MM.1S (cell line): ENCODE results near the gene IFI44L.

Experiments
- DNase-seq: peaks from one replicate; pipeline ENCODE4 v3.0.0-alpha.2; 2015
- H2AFZ ChIP-seq: fragments of 300-600 bp; sonication (generic); 2 replicates; pipeline ENCODE4 v1.6.0; 2016; ENCODE audit warnings: antibody characterized with exemption, low read length
- H3F3A ChIP-seq: fragments of 300-600 bp; sonication (generic); 2 replicates; pipeline ENCODE4 v1.6.1; 2016; ENCODE audit warnings: mild to moderate bottlenecking, antibody characterized with exemption, low read length, moderate library complexity, mixed read lengths; ENCODE audit not compliant: insufficient read depth
- H3K27ac ChIP-seq: fragments of 300-600 bp; sonication (generic); 2 replicates; pipeline ENCODE4 v1.5.1; 2016; ENCODE audit warnings: mild to moderate bottlenecking, low read length
- H3K27me3 ChIP-seq: fragments of 300-600 bp; sonication (generic); replicated peaks from 2 replicates; pipeline ENCODE4 v1.6.0; 2016; ENCODE audit warnings: low read length; ENCODE audit not compliant: insufficient read depth
- H3K36me3 ChIP-seq: fragments of 300-600 bp; sonication (generic); replicated peaks from 2 replicates; pipeline ENCODE4 v1.6.1; 2016; ENCODE audit warnings: mild to moderate bottlenecking, low read length, mixed read lengths; ENCODE audit not compliant: insufficient read depth
- H3K4me1 ChIP-seq: fragments of 300-600 bp; sonication (generic); 2 replicates; pipeline ENCODE4 v1.6.1; 2016; ENCODE audit warnings: low read length, mixed read lengths
- H3K4me2 ChIP-seq: fragments of 300-600 bp; sonication (generic); 2 replicates; pipeline ENCODE4 v1.6.0; 2016; ENCODE audit warnings: low read depth, low read length
- H3K4me3 ChIP-seq: fragments of 300-600 bp; sonication (generic); 2 replicates; pipeline ENCODE4 v1.5.1; 2016; ENCODE audit warnings: low read length, mixed read lengths
- H3K79me2 ChIP-seq: fragments of 300-600 bp; sonication (generic); 2 replicates; pipeline ENCODE4 v1.6.1; 2016; ENCODE audit warnings: mixed run types, low read length, mixed read lengths
- H3K9ac ChIP-seq: fragments of 300-600 bp; sonication (generic); 2 replicates; pipeline ENCODE4 v1.6.1; 2016; ENCODE audit warnings: low read length, mixed read lengths
- H3K9me2 ChIP-seq: fragments of 300-600 bp; sonication (generic); replicated peaks from 2 replicates; pipeline ENCODE4 v1.6.1; 2016; ENCODE audit warnings: mild to moderate bottlenecking, low read length, mixed read lengths; ENCODE audit not compliant: insufficient read depth
- H3K9me3 ChIP-seq: fragments of 300-600 bp; sonication (generic); replicated peaks from 2 replicates; pipeline ENCODE4 v1.6.1; 2016; ENCODE audit warnings: mild to moderate bottlenecking, low read length, mixed read lengths; ENCODE audit not compliant: insufficient read depth
- H4K20me1 ChIP-seq: fragments of 300-600 bp; sonication (generic); 2 replicates; pipeline ENCODE4 v1.6.1; 2016; ENCODE audit warnings: mild to moderate bottlenecking, low read length, moderate library complexity, mixed read lengths; ENCODE audit not compliant: insufficient read depth
- EZH2 ChIP-seq: fragments of 300-600 bp; sonication (generic); optimal IDR thresholded peaks from 2 replicates; pipeline ENCODE3; 2017; ENCODE audit warnings: low read depth, mild to moderate bottlenecking, antibody characterized with exemption, low read length, mixed read lengths
- EZH2phosphoT487 ChIP-seq: fragments of 300-600 bp; sonication (generic); IDR thresholded peaks from 2 replicates; pipeline ENCODE4 v1.6.1; 2018; ENCODE audit warnings: antibody characterized with exemption, low read length
- TF ChIP-seq, protein P1 (sequence below): fragments of 300-600 bp; sonication (generic); IDR thresholded peaks from 2 replicates; pipeline ENCODE4 v1.5.1; 2016; ENCODE audit warnings: antibody characterized with exemption, low read length, mixed read lengths

The IFI44L gene

DNA sequence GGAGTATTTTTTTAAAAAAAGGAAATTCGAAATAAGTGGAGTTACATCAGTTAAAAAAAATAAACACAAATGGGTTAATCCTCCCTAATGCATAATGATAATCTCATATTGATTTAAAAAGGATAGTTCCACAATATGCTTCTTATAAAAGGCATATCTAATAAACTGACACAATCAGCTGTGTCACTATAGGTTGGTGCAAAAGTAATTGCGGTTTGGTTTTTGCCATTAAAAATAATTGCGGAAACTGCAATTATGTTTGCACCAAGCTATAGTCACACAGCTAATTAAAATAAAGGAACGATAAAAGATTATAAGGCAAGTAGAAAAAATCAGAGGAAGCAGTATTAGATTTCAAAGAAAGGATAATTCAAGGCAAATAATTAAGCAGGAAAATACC is 21.0 kb upstream of the IFI44L start:
- no peak for DNase-seq
- no peak overlapping the region for H3K9ac ChIP-seq
- H3K4me1 ChIP-seq: no peaks in the 10 kb centered on the region
- TF ChIP-seq EZH2 (no peak), EZH2phosphoT487 (no peak)
- TF ChIP-seq, protein P1, sequence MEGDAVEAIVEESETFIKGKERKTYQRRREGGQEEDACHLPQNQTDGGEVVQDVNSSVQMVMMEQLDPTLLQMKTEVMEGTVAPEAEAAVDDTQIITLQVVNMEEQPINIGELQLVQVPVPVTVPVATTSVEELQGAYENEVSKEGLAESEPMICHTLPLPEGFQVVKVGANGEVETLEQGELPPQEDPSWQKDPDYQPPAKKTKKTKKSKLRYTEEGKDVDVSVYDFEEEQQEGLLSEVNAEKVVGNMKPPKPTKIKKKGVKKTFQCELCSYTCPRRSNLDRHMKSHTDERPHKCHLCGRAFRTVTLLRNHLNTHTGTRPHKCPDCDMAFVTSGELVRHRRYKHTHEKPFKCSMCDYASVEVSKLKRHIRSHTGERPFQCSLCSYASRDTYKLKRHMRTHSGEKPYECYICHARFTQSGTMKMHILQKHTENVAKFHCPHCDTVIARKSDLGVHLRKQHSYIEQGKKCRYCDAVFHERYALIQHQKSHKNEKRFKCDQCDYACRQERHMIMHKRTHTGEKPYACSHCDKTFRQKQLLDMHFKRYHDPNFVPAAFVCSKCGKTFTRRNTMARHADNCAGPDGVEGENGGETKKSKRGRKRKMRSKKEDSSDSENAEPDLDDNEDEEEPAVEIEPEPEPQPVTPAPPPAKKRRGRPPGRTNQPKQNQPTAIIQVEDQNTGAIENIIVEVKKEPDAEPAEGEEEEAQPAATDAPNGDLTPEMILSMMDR: no peak
- no peaks in the 10 kb centered on the region for H4K20me1 ChIP-seq
- no peaks in the 10 kb centered on the region for H3K9me3 ChIP-seq
- H3K36me3 ChIP-seq: no peaks in the 10 kb centered on the region
- H3K4me3 ChIP-seq: no peak overlapping the region
- no peaks in the 10 kb centered on the region for H3K27me3 ChIP-seq
- no peaks in the 10 kb centered on the region for H3K9me2 ChIP-seq
- no peak overlapping the region for H3K27ac ChIP-seq
- no peak overlapping the region for H2AFZ ChIP-seq
- no peaks in the 10 kb centered on the region for H3K79me2 ChIP-seq
- H3K4me2 ChIP-seq: no peak overlapping the region
- H3F3A ChIP-seq: no peaks in the 10 kb centered on the region

DNA sequence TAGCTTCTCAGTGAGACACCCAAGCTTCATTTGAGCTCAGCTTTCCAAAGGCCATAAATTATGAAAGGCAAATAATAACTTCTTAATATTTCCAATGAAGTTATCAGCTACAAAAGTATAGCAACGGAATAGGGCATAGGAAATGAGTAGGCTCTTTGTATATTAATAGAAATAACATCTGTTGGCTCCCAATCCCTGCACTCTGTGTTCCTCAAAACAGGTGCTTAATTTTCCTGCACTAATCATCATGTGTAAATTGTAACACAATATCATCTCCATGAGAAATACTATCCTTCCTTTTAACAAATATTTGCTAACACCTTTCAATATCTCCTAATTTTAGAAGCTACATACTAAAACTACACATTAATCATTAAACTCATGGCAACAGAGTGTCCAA is 19.2 kb upstream of the IFI44L start:
- Histone ChIP-seq H3K9me3 (no peaks in the 10 kb centered on the region), H3K27ac (no peak overlapping the region), H3K4me1 (no peaks in the 10 kb centered on the region), H3F3A (no peaks in the 10 kb centered on the region), H3K79me2 (no peaks in the 10 kb centered on the region), H3K4me3 (no peak overlapping the region), H2AFZ (no peak overlapping the region), H3K9me2 (no peaks in the 10 kb centered on the region), H3K36me3 (no peaks in the 10 kb centered on the region), H4K20me1 (no peaks in the 10 kb centered on the region), H3K4me2 (no peak overlapping the region), H3K9ac (no peak overlapping the region), H3K27me3 (no peaks in the 10 kb centered on the region)
- DNase-seq: no peak
- no peak for TF ChIP-seq EZH2
- TF ChIP-seq, protein P1: no peak
- TF ChIP-seq EZH2phosphoT487: no peak

DNA sequence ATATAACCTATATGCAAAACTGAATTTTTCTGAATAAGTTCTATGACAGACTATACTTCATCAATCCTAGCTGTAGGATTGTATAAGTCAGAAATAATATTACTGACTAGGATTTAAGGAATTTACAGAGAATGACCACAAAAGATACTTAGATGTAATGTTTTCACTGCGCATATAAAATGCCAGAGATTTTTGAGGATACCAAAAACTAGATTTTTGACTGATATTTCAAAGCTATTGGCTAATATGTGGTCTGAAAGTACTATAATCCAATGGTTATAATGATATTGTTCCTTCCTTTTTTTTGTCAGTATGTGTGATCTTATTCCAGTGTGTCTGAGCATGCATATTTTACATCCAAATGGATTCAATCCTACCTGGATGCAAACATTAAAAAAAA is 17.0 kb upstream of the IFI44L start:
- H3K36me3 ChIP-seq: no peaks in the 10 kb centered on the region
- H3K4me2 ChIP-seq: no peak overlapping the region
- H3K27me3 ChIP-seq: no peaks in the 10 kb centered on the region
- DNase-seq: no peak
- no peaks in the 10 kb centered on the region for H3K9me3 ChIP-seq
- H3K4me3 ChIP-seq: no peak overlapping the region
- TF ChIP-seq EZH2phosphoT487 (no peak), EZH2 (no peak)
- TF ChIP-seq, protein P1: no peak
- H4K20me1 ChIP-seq: no peaks in the 10 kb centered on the region
- H3K4me1 ChIP-seq: no peaks in the 10 kb centered on the region
- H3K27ac ChIP-seq: no peak overlapping the region
- H2AFZ ChIP-seq: no peak overlapping the region
- no peak overlapping the region for H3K9ac ChIP-seq
- H3F3A ChIP-seq: no peaks in the 10 kb centered on the region
- H3K79me2 ChIP-seq: no peaks in the 10 kb centered on the region
- H3K9me2 ChIP-seq: no peaks in the 10 kb centered on the region
